IPS-18a (cell line): ENCODE data around the gene TTLL10.
"Not testable (repeated sequence)": the region's sequence is repeated elsewhere in the genome, so short reads cannot be mapped to it uniquely, and the experiment has no call there.

Experiments used
- H3K27ac ChIP-seq: one replicate; pipeline ENCODE4 v1.5.1; 2013; ENCODE audit warnings: low read length
- H3K27me3 ChIP-seq: one replicate; pipeline ENCODE4 v1.6.1; 2013; ENCODE audit warnings: mild to moderate bottlenecking, low read length; ENCODE audit not compliant: control insufficient read depth, insufficient read depth
- H3K36me3 ChIP-seq: one replicate; pipeline ENCODE4 v1.6.1; 2013; ENCODE audit warnings: low read depth, low read length; ENCODE audit not compliant: control insufficient read depth
- H3K4me1 ChIP-seq: one replicate; pipeline ENCODE4 v1.6.1; 2013; ENCODE audit warnings: low read depth, low read length; ENCODE audit not compliant: control insufficient read depth
- H3K4me3 ChIP-seq: one replicate; pipeline ENCODE4 v1.5.1; 2013; ENCODE audit warnings: low read length
- H3K9ac ChIP-seq: one replicate; pipeline ENCODE4 v1.6.1; 2013; ENCODE audit warnings: mild to moderate bottlenecking, low read length, moderate library complexity
- H3K9me3 ChIP-seq: one replicate; pipeline ENCODE4 v1.6.1; 2013; ENCODE audit warnings: low read depth, low read length; ENCODE audit not compliant: control insufficient read depth

Gene TTLL10

GRCh38 chr1:1189111-1189510, 15.4 kb downstream of the TTLL10 start:
- no peaks in the 10 kb centered on the region for H3K27me3 ChIP-seq
- no peaks in the 10 kb centered on the region for H3K9me3 ChIP-seq
- H3K9ac ChIP-seq, result no peak overlapping the region
- H3K4me3 ChIP-seq, result no peak overlapping the region
- no peaks in the 10 kb centered on the region for H3K4me1 ChIP-seq
- no peak overlapping the region for H3K27ac ChIP-seq
- H3K36me3 ChIP-seq, result no peaks in the 10 kb centered on the region

- no peaks in the 10 kb centered on the region for H3K4me1 ChIP-seq
- H3K4me3 ChIP-seq, result no peak overlapping the region
- no peak overlapping the region for H3K27ac ChIP-seq
- no peaks in the 10 kb centered on the region for H3K36me3 ChIP-seq
- no peaks in the 10 kb centered on the region for H3K9me3 ChIP-seq
- H3K27me3 ChIP-seq, result no peaks in the 10 kb centered on the region
- no peak overlapping the region for H3K9ac ChIP-seq
These were observed 18.1 kb downstream of the TTLL10 start for GRCh38 chr1:1191734-1192133.

DNA sequence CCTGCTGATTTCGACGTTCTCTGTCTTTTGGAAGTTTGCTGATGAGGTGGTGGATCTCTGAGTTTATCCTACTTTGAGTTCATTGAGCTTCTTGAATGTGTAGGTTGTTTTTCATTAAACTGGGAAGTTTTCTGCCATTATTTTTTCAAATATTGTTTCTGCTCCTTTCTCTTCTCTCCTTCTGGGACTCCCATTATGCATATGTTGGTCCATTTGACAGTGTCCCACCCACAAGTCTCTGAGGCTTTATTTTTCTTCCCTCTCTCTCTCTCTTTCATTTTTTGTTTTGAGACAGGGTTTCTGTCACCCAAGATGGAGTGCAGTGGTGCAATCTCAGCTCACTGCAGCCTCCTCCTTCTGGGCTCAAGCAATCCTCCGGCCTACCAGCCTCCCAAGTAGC, 21.0 kb downstream of the TTLL10 start:
- Histone ChIP-seq H3K27me3 (no peaks in the 10 kb centered on the region), H3K27ac (no peak overlapping the region), H3K9me3 (no peaks in the 10 kb centered on the region), H3K36me3 (no peaks in the 10 kb centered on the region), H3K4me1 (no peaks in the 10 kb centered on the region), H3K9ac (no peak overlapping the region), H3K4me3 (no peak overlapping the region)

DNA sequence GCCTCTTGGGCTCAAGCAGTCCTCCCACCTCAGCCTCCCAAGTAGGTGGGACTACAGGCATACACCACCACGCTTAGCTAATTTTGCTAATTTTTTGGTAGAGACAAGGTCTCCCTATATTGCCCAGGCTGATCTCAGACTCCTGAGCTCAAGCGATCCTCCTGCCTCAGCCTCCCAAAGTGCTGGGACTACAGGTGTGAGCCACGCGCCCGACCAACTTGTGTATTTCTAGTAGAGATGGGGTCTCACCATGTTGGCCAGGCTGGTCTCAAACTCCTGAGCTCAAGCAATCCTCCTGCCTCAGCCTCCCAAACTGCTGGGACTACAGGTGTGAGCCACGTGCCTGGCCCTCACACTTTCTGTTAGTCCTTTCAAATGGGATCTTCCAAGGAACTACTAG, 22.0 kb downstream of the TTLL10 start:
- H3K36me3 ChIP-seq, H3K27me3 ChIP-seq, H3K9ac ChIP-seq, H3K9me3 ChIP-seq, H3K27ac ChIP-seq, H3K4me3 ChIP-seq, H3K4me1 ChIP-seq: not testable (repeated sequence)

GRCh38 chr1:1196431-1197187, 22.9 kb downstream of the TTLL10 start:
- H3K27me3 ChIP-seq, result peaks cover 9% of the 10 kb centered on the region
- H3K27ac ChIP-seq, result no peak overlapping the region
- no peaks in the 10 kb centered on the region for H3K36me3 ChIP-seq
- H3K9ac ChIP-seq, result no peak overlapping the region
- no peaks in the 10 kb centered on the region for H3K9me3 ChIP-seq
- H3K4me1 ChIP-seq, result peaks cover 3% of the 10 kb centered on the region
- no peak overlapping the region for H3K4me3 ChIP-seq

DNA sequence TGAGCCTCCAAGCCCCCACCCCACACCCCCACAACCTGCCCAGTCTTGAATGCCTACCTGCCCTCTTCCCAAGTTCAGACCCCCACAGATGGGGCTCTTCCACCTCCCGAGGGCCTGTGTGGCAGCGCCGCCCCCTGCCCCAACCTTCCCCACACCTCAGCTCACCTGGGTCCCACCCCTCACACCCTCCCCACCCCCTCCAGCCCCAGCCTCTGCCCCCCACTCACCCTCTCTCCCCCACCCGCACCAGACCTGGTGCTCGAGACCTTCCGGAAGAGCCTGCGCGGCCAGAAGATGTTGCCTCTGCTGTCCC, 23.5 kb downstream of the TTLL10 start:
- Histone ChIP-seq H3K27ac (no peak overlapping the region), H3K4me3 (no peak overlapping the region), H3K4me1 (peaks cover 3% of the 10 kb centered on the region), H3K27me3 (peaks cover 9% of the 10 kb centered on the region), H3K36me3 (no peaks in the 10 kb centered on the region), H3K9ac (no peak overlapping the region), H3K9me3 (no peaks in the 10 kb centered on the region)

- no peak overlapping the region for H3K27ac ChIP-seq
- peaks cover 3% of the 10 kb centered on the region for H3K4me1 ChIP-seq
- no peaks in the 10 kb centered on the region for H3K9me3 ChIP-seq
- no peak overlapping the region for H3K9ac ChIP-seq
- no peaks in the 10 kb centered on the region for H3K36me3 ChIP-seq
- no peak overlapping the region for H3K4me3 ChIP-seq
- H3K27me3 ChIP-seq, result peaks cover 9% of the 10 kb centered on the region
These were observed 24.1 kb downstream of the TTLL10 start for GRCh38 chr1:1197551-1198422.

DNA sequence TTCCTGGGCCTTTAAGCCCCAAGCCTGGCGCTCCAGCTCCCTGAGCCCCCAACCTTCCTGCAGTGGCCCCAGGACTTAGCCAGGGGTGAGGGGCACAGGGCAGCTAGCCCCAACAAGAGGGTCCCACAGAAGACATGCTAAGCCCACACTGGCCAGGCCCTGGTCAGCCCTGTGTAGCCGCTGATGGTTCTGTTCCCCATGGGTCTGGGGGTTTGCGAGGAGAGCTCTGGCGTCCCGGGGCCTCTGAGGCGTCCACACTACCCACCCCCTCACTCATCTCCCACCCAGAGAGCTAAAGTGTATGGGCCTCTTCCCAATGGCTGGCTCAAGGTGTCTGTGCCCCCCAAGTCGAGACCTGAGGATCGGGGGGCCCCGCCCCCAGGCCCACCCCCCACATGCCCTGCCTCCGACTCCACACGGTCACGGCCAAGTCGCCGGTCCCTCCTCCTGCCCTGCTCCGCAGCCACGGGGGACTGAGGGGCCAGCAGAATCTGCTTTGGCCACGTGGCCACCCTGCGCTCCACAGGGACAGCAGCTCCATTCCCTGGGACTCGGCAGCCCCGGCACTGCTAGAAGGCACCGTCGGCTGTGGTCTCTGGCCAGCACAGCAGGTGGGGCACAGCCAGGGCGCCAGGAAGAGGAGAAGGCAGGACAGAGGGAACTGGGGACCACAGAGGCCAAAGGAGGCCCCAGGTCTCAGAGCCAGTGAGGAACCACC, 24.9 kb downstream of the TTLL10 start:
- H3K4me1 ChIP-seq, result peaks cover 3% of the 10 kb centered on the region
- no peaks in the 10 kb centered on the region for H3K9me3 ChIP-seq
- H3K36me3 ChIP-seq, result no peaks in the 10 kb centered on the region
- no peak overlapping the region for H3K9ac ChIP-seq
- no peak overlapping the region for H3K4me3 ChIP-seq
- peaks cover 9% of the 10 kb centered on the region for H3K27me3 ChIP-seq
- H3K27ac ChIP-seq, result no peak overlapping the region

- Histone ChIP-seq H3K9ac (no peak overlapping the region), H3K36me3 (no peaks in the 10 kb centered on the region), H3K27me3 (peaks cover 9% of the 10 kb centered on the region), H3K4me3 (no peak overlapping the region), H3K4me1 (peaks cover 3% of the 10 kb centered on the region), H3K27ac (no peak overlapping the region), H3K9me3 (no peaks in the 10 kb centered on the region)
These were observed 25.7 kb downstream of the TTLL10 start for GRCh38 chr1:1199141-1199960.

- no peaks in the 10 kb centered on the region for H3K36me3 ChIP-seq
- H3K27me3 ChIP-seq, result peaks cover 16% of the 10 kb centered on the region
- H3K4me3 ChIP-seq, result no peak overlapping the region
- no peaks in the 10 kb centered on the region for H3K9me3 ChIP-seq
- no peak overlapping the region for H3K9ac ChIP-seq
- H3K27ac ChIP-seq, result no peak overlapping the region
- peaks cover 3% of the 10 kb centered on the region for H3K4me1 ChIP-seq
These were observed 26.5 kb downstream of the TTLL10 start for GRCh38 chr1:1199961-1200875.
